ENCODE data around the gene C16orf54. TPM values are rescaled to one million over a fixed set of nuclear protein-coding genes. Genes with fewer than 3 reads are reported as not detected.
A peak's percentile ranks its signal among the peaks of the same experiment; 100 is the strongest.

C16orf54 gene
- total RNA-seq, 1 donor from 2014 or later: not detected

DNA sequence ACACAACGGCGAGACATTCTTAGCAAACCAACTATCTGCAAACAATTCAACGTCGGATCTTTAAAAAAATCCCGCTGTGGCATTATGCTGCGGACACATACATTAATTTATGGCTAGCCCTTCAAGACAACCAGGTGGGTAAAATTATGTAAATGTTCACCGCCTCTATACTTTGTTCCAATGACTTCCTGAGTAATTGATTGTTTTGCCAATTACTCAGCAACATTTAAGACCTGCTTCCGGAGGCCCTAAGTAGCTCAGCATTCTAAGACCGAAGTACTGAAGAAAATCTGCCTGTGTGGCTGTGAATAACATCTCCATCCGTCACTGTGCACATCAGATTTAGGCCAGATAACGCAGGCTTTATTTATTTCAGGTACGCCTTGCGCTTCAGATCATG is 43.5 kb downstream of the C16orf54 start:
- TF ChIP-seq, protein P1, sequence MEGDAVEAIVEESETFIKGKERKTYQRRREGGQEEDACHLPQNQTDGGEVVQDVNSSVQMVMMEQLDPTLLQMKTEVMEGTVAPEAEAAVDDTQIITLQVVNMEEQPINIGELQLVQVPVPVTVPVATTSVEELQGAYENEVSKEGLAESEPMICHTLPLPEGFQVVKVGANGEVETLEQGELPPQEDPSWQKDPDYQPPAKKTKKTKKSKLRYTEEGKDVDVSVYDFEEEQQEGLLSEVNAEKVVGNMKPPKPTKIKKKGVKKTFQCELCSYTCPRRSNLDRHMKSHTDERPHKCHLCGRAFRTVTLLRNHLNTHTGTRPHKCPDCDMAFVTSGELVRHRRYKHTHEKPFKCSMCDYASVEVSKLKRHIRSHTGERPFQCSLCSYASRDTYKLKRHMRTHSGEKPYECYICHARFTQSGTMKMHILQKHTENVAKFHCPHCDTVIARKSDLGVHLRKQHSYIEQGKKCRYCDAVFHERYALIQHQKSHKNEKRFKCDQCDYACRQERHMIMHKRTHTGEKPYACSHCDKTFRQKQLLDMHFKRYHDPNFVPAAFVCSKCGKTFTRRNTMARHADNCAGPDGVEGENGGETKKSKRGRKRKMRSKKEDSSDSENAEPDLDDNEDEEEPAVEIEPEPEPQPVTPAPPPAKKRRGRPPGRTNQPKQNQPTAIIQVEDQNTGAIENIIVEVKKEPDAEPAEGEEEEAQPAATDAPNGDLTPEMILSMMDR (conservative IDR thresholded peaks at IDR 0.05): no peak
- Mint-ChIP-seq H3K36me3 (ENCODE audit: low read depth) (peaks cover 15% of the 10 kb centered on the region), H3K4me3 (no peak overlapping the region), H3K27me3 (ENCODE audit: low read depth) (peaks cover 3% of the 10 kb centered on the region), H3K27ac (ENCODE audit: unreplicated experiment) (peak overlapping the region; percentile 41), H3K4me1 (peaks cover 17% of the 10 kb centered on the region), H3K9me3 (peaks cover 3% of the 10 kb centered on the region)
- no peak for DNase-seq (ENCODE audit: low read depth, low spot score)

DNA sequence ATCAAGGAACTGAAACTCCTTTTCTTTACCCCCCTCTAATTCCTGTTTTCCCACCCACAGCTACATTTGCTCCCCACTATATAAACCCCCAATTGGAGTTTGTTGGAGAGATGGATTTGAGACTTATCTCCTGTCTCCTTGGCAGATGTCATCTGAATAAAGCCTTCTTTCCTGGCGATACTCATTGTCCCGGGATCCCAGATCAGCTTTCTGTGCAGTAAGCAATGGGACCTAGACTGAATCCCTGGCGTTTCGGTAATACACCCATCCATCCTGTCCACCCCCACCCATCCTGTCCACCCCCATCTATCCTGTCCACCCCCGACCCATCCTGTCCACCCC is 44.6 kb downstream of the C16orf54 start:
- peaks cover 15% of the 10 kb centered on the region for H3K36me3 Mint-ChIP-seq (ENCODE audit: low read depth)
- no peak for DNase-seq (ENCODE audit: low read depth, low spot score)
- H3K27me3 Mint-ChIP-seq (ENCODE audit: low read depth): peaks cover 3% of the 10 kb centered on the region
- TF ChIP-seq, protein P1 (conservative IDR thresholded peaks at IDR 0.05): no peak
- H3K4me3 Mint-ChIP-seq: no peak overlapping the region
- no peak overlapping the region for H3K27ac Mint-ChIP-seq (ENCODE audit: unreplicated experiment)
- H3K4me1 Mint-ChIP-seq: peaks cover 17% of the 10 kb centered on the region
- H3K9me3 Mint-ChIP-seq: peaks cover 3% of the 10 kb centered on the region

DNA sequence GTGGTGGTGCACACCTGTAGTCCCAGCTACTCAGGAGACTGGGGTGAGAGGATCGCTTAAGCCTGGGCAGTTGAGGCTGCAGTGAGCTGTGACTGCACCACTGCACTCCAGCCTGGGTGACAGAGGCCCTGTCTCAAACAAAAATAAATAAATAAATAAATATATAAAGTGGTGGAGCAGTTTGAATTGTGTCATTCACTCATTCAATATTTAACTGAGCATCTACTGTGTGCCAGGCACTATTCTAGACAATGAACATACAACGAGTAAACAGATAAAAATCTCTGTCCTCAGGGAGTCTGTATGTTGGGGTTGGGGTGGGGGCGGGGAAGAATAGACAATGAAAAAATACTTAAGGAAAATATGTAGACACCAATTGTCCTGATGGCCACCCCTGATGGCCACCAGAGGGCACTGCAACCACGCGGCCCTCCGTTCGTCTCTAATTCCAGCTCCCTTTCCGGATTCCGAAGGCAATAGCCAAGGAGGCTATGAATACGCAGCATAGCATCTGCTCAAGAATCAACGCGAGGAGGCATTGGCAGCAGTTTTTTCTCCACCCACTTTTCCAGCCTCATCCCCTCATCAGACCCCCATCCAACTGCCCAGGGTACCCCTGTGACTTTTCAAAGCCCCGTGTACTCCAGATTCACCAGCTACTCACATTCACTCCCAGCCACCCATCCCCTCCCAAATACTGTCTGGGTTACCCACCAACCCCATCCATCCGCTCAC is 45.4 kb downstream of the C16orf54 start:
- H3K27ac Mint-ChIP-seq (ENCODE audit: unreplicated experiment): no peak overlapping the region
- peaks cover 3% of the 10 kb centered on the region for H3K9me3 Mint-ChIP-seq
- H3K36me3 Mint-ChIP-seq (ENCODE audit: low read depth): peaks cover 15% of the 10 kb centered on the region
- DNase-seq (ENCODE audit: low read depth, low spot score): peak; percentile 71
- H3K4me1 Mint-ChIP-seq: peaks cover 17% of the 10 kb centered on the region
- TF ChIP-seq, protein P1 (conservative IDR thresholded peaks at IDR 0.05): peak; percentile 96
- H3K4me3 Mint-ChIP-seq: peak overlapping the region; percentile 77
- peaks cover 3% of the 10 kb centered on the region for H3K27me3 Mint-ChIP-seq (ENCODE audit: low read depth)

DNA sequence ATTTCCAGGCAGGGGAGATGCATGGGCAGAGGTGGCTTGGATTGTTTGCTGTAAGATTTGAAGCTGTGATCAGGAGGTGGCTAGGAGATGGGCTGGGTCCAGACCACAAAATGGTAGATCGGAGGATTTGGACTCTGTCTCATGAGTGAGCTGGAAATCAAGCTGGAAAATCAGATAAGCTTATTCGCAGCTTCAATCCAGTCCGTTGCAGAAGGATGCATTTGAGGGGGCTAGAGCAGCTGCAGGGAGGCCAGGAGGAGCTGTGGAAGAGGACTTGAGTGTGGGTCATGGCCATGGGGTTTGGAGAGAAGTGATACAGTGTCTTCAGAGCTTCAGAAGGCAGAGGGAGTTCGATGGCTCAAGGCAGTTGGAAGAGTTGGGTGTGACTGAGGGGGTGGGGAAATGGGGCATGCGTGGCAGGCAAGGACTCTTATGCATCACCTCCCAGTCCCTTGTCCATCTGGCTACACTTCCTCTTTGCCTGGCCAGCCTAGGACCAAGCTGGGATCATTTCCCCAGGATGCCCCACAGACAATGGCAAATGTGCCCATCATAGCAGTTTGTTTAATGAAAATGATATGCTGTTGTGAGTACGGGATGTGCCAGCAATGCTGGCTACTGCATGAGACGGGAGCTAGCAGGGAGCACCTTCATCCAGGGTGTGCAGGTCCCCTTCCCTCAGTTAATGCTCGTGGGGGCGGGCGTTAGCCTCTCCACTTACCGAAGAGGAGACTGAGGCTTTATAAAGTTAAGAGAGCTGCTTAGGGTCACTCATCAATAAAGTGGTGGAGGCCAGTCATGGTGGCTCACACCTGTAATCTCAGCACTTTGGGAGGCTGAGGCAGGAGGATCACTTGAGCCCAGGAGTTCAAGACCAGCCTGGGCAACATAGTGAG is 46.2 kb downstream of the C16orf54 start:
- H3K9me3 Mint-ChIP-seq: peaks cover 3% of the 10 kb centered on the region
- peaks cover 15% of the 10 kb centered on the region for H3K36me3 Mint-ChIP-seq (ENCODE audit: low read depth)
- H3K27me3 Mint-ChIP-seq (ENCODE audit: low read depth): peaks cover 3% of the 10 kb centered on the region
- H3K27ac Mint-ChIP-seq (ENCODE audit: unreplicated experiment): no peak overlapping the region
- H3K4me1 Mint-ChIP-seq: peaks cover 17% of the 10 kb centered on the region
- H3K4me3 Mint-ChIP-seq: no peak overlapping the region
- no peak for DNase-seq (ENCODE audit: low read depth, low spot score)
- TF ChIP-seq, protein P1 (conservative IDR thresholded peaks at IDR 0.05): no peak

GRCh38 chr16:29698484-29699323 is 47.1 kb downstream of the C16orf54 start:
- H3K27me3 Mint-ChIP-seq (ENCODE audit: low read depth): peaks cover 3% of the 10 kb centered on the region
- peaks cover 17% of the 10 kb centered on the region for H3K4me1 Mint-ChIP-seq
- H3K4me3 Mint-ChIP-seq: no peak overlapping the region
- H3K27ac Mint-ChIP-seq (ENCODE audit: unreplicated experiment): no peak overlapping the region
- peaks cover 15% of the 10 kb centered on the region for H3K36me3 Mint-ChIP-seq (ENCODE audit: low read depth)
- TF ChIP-seq, protein P1 (conservative IDR thresholded peaks at IDR 0.05): no peak
- peaks cover 3% of the 10 kb centered on the region for H3K9me3 Mint-ChIP-seq
- DNase-seq (ENCODE audit: low read depth, low spot score): no peak

All from neural crest cell (in vitro differentiated cells).